ENCODE data around the gene FCGR1A.
"Not testable (repeated sequence)": the region's sequence is repeated elsewhere in the genome, so short reads cannot be mapped to it uniquely, and the experiment has no call there.

DNA sequence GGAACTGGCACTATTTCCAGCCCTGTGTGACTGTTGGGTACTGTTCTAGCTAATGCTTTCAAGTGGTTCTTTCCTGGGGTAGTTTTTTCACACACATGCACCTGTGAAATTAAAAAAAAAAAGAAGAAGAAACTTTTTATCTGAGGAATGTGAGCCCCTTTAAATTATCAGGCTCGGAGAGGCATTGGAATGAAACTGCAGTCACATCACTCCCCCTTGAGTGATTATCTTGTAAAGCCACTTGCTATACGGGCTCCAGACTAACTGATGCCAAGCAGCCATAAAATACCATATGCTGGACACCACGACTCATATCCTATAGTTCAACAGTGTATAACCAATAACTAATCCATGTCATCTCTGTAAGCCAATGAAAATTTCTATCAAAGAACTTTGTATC is 5.4 kb upstream of the FCGR1A start:
- TF ChIP-seq, protein P1, sequence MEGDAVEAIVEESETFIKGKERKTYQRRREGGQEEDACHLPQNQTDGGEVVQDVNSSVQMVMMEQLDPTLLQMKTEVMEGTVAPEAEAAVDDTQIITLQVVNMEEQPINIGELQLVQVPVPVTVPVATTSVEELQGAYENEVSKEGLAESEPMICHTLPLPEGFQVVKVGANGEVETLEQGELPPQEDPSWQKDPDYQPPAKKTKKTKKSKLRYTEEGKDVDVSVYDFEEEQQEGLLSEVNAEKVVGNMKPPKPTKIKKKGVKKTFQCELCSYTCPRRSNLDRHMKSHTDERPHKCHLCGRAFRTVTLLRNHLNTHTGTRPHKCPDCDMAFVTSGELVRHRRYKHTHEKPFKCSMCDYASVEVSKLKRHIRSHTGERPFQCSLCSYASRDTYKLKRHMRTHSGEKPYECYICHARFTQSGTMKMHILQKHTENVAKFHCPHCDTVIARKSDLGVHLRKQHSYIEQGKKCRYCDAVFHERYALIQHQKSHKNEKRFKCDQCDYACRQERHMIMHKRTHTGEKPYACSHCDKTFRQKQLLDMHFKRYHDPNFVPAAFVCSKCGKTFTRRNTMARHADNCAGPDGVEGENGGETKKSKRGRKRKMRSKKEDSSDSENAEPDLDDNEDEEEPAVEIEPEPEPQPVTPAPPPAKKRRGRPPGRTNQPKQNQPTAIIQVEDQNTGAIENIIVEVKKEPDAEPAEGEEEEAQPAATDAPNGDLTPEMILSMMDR (IDR thresholded peaks at IDR 0.05) = not testable (repeated sequence)
- not testable (repeated sequence) for TF ChIP-seq EZH2 (IDR thresholded peaks at IDR 0.05)
